Nucleus accumbens (tissue), 56 donors: ENCODE measurements around the gene TMOD3.

Source experiments
- DNase-seq, 56 donors: peaks; one replicate each; lab custom pipeline; 2025; lab: John Stamatoyannopoulos, UW

TMOD3 gene

DNA sequence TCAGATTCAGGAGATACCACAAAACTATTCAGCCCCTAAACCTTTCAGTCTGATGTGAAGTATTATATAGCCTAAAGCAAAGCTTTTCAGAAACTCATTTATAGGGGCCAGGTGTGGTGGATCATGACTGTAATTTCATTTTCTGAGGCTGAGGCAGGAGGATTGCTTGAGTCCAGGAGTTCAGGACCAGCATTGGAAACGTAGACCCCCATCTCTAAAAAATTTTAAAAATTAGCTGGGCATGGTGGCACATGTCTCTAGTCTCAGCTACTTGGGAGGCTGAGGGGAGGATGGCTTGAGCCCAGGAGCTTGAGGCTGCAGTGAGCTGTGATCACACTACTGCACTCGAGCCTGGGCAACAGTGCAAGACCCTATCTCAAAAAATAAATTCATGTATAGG, 60.0 kb downstream of the TMOD3 start:
- DNase-seq = no peak

DNA sequence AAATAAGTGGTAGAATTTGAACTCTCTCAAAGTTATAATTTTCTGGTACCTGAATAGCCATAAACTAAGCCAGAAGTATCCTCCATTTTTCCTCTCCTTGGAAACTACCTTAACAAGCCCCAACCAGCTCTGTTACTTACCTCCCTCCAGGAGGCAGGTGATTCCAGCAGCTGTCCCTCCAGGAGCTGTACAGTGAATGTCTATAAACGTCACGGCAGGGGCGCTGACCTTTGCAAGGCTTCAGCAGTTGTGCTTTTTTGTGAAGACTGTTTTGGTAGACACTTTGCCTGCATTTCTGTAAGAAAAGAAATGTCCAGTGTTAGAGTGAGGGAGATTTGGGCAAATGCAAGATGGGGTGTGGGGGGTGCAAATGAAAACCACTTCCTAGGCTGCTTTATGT, 75.0 kb downstream of the TMOD3 start:
- no peak for DNase-seq

DNA sequence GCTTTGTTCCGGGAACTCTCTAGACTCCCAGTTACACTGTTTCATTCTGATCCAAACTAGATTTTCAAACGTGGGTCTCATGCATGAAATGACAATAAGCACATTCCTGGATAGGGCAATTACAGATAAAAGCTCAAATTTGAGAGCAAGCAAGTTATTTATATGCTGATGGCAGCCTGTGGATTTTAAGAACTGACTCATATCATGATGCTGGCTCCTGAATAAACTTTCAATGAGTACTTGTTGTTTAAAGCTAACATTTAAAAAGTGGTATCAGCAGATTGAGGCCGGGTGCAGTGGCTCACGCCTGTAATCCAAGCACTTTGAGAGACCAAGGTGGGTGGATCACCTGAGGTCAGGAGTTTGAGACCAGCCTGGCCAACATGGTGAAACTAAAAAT, 75.5 kb downstream of the TMOD3 start:
- no peak for DNase-seq

DNA sequence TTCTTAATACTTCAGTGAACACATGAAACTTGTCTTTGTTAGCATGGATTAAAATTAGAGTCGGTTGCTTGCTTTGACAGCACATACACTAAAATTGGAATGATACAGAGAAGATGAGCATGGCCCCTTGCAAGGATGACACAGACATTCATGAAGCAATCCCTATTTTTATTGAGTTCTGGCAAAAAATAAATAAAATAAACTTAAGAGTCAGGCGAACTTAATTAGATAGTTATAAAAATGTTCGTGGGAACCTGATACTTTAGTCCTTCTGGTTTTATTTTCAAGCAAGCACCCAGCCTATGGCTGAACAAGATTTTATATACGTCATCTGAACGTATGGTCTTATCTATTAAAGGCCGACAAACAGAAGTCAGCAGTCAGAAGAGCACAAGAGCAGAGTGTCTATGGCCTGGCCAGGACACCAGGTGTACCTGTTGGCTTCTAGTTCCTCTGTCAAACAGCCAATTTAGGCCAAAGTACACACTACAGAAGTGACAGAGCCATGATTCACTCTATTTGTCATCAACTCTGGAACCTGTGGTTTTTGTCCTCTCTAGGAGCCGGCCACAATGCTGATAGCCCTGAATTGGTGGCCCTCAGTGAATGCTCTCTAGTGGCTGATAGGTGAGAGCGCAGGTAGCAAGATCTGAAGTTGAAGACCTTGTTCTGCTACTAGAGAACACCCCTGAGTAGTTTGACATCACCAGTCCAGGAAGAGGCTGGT, 77.8 kb downstream of the TMOD3 start:
- no peak for DNase-seq

DNA sequence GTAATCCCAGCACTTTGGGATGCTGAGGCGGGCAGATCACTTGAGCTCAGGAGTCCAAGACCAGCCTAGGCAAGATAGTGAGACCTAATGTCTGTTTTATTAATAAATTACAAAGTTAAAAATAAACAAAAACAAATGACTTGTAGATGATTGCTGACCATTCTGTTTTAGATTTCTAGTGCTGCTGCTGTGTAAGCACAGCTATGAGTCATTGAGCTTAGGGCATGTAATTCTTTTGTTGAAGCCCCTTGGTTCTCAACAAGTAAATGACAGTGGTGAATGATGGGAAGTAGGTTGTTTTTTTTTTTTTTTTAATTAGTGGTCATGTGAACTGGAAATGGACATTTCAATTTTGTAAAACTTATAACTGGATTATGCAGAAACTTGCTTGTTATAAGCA, 78.9 kb downstream of the TMOD3 start:
- no peak for DNase-seq

DNA sequence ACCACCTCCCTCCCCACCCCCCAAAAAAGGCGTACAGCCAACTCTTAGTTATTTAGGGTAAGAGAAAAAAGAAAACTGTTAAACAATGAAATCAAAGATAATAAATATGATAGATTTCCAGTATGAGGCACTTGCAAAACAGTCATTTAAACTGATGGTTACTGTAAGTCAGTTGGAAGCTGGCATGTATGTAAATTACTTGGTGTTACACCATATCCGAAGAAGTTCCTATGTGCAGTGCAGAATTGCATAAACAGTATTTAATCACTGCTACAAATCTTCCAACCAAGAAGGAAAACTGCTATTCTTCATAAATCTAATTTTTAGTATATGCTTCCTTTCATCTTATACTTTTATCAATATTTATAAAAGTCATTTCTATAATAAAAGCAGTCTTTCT, 80.1 kb downstream of the TMOD3 start:
- no peak for DNase-seq

DNA sequence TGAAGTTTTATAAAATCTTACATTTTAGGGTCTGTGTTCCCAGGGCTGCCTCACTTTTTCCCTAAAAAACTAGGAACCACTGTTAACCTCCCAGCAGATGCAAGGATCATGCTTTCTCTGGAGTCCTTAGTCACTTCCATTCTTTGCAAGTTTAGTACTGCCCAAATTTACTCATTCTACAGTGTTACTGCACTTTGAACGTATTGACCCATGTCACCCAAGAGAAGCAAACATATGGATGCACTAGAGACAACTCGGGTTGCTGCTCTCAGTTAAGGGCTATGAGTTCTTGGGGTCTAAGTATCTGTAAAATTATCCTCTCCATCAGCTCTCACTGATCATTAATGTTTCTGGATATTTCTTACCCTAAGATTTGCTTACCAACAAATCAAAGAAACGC, 83.1 kb downstream of the TMOD3 start:
- DNase-seq = no peak

DNA sequence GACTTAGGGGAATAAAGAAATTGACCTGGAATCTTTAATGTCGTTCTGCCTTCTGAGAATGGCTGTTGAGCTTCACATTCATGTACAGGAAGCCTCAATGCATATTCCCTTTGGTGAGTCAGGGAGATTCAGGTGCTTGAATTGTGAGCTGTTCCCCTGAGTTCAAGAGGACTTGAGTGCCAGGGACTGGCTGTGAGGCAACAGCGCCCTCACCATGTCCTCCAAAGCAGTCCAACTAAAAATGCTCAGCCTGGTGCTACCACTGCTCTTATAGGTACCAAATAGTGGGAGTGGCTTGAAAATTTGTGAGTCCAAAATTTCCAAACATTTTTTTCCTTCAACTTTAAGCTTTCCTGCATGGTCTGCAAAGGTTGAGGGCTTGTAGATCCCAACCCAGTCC, 88.0 kb downstream of the TMOD3 start:
- DNase-seq = no peak

DNA sequence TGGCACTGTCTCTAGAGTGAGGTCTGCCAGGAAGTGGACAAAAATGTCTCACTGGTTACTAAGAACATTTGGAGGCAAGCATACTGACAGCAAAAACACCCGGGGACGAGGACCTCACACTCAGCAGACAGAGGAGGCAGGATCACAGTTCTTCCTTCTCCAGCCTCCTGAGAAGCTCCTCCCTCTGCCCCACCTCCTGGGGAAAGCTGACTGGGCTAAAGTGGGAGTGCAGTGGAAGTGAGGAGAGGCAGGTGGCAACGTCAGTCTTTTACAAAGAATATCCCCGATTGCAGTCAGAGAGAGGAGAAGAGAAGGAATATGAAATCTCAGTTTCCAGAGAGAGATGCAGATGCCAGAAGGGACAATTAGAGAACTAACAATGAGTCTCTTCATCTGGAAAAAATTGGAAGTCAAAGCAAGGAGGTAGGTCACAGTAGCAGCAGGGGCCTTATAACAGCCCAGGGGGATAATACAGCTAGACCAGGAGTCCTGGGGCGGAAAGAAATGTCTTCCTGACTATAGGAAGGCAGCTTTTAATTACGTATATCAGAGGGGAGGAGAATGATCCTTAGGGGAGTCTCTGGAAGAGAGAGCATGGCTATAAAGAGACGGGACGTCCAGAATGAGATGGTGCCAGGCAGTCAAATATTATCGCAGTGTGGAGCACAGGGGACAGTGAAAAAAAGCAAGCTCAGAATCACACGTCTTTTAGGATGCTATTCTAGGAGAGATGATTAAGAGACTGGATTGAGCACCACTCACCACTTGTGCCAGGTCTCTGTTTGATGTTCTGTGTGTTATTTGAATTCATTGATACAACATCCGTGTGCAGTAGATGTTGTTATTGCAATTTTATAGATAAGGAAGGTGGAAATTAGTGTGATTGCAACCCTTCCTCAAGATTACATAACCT, 95.0 kb downstream of the TMOD3 start:
- DNase-seq = peak in 38 of 56 donors; percentile 1 to 77 (median 34)

DNA sequence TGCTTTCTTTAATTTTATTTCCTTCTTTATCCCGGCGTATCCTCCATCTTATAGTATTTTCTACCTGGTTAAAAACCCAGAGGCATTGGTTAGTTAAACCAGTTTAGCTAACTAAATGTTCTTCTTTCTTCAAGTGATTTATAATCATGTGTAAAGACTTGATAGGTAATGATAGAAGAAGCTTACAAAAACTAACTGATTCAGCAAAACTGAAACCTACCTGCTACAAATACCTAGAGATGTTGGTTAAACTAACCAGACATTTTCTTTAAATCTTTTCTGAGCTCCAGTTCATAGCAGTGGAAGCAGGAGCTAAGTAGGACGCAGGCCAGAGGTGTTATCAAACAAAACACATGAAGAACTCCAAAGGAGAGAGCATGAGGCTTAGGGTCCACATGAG, 97.4 kb downstream of the TMOD3 start:
- DNase-seq = no peak

DNA sequence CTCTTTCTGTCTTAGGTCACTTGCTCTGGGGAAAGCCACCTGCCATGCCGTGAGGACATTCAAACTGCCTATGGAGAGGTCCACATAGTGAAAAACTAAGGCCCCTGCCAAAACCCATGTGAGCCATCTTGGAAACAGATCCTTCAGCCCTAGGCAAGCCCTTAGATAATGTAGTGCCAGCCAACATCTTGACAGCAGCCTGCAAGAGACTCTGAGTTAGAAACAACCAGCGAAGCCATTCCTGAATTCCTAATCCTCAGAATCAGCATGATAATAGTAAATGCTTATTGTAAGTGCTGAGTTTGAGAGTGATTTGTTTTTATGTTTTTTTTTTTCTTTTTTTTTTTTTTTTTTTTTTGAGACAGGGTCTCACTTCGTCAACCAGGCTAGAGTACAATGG, 101.6 kb downstream of the TMOD3 start:
- DNase-seq = no peak

DNA sequence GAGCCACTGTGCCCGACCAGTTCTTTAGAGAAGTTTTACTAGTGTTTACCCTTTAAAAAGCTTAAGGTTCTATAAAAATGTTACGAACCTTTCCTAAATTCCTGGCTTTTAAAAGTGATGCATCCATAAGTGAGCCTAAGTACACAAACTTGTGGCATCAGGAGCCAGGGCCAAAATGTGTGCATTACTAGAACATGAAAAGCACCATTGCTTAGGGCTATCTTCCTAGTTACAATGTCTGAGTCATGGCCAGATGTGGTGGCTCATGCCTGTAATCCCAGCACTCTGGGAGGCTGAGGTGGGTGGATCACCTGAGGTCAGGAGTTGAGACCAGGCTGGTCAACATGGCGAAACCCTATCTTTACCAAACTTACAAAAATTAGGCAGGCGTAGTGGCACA, 102.2 kb downstream of the TMOD3 start:
- DNase-seq = no peak

DNA sequence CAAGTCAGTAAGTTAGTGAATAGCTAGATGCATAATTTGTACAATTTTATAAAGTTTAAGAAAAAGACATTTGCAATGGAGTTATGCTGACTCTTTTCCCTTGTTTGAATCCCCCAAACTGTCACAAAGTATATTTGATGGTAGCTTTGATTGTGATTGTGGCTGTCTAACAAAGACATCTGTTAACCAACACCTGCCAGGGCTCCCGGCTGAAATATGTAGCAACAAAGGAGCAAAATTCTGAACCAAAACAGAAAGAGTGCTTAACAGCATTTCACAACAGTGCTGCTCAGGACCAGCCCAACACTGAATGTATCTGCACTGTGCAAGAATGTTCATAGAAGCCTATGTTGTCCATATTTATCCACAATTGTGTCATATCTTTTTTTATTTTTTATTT, 102.7 kb downstream of the TMOD3 start:
- DNase-seq = no peak

DNA sequence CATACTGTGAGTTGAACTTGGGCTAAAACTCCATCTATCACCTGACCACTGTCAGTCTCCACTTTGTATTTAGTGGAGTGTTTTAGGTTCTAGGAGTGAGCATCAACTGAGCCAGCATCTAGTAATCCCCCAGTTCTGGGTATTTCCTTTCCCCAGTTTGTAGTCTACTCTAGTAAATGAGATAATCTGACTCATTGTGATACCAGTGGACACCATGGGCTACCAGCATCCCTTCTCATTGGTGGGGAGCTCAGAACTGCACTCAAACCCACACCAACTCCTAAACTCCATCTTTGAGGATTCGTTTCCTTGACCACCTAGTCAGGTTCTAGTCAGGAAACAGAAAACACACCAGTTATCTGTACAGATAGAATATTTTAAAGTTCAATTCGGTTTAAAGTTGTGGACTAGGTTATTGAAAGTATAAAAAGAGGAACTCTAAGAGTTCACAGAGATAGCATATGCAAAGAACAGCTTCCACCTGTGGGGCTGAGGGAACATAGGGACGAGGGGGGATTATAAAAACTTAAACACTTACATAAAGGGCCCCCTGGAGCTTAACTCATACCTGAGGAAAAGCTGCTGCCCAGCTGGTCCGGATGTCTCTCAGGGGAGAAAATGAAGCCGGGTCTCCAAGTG, 106.1 kb downstream of the TMOD3 start:
- DNase-seq = no peak

DNA sequence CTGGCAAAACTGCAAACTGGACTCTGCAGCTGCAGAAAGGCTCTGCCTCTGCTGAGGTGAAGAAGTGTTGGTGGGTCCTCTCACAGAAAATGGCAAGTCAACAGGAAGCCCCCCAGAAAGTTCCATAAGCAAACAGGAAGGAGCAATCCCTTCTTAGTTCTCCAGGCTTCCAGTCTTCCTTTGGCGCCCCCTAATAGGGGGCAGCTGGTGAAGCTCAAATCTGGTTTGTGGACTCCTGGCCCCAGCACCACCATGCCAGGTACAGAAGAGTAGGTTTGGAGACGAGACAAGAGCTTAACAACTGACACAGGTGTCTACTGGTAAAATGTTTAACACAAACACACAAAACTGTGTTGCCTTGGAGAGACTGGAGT, 106.6 kb downstream of the TMOD3 start:
- no peak for DNase-seq

DNA sequence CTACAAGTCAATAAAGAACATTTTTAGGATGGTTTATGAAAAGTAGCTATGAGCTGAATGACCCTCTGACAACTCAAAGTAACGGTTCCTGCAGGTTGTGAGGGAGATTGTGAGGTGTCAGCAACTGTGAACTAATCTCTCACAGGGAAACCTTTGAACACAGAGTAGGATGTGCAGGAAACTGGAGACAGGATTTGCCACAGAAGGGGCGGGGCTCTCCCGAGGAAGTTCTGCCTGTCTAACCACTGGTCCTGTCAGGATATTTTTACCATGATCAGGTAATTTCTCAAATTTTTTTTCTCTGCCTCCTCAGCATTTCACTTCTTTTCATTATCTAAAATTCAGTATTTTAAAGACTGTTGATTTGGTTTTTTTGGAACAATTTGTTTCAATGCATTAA, 108.8 kb downstream of the TMOD3 start:
- DNase-seq = no peak

DNA sequence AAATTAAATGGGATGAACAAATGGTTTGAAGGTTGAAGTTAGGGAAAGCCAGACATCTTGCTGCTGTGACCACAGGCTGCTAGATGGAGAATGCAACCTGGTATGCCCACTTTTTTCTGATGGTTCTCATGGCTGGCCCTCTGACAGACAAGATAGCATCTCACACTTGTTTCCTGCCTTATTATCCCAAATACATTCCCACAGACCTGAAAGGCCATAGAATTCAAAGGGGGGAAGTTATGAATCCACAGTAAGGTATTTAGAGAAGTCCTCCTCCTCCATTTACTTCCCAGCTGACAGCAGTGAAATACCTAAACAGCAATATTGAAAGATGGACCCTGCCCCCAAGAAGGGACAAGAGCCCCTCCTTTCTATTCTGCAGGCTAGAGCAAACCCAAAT, 109.8 kb downstream of the TMOD3 start:
- no peak for DNase-seq

DNA sequence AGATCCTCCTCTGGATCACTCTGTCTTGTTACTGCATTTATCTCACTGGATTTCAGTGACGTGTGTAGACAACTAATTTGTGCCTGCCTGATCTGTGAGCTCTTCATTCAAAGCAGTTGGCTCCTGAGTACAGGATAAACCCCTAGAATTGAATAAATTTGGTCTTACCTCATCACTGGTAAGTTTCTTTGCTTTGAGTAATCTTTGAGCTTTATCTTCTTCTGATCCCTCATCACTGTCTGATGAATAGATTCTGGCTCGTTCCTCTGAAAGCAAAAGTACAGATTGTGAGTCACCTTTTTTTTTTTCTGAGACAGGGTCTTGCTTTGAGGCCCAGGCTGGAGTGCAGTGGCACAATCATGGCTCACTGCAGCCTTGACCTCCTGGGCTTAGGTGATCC, 117.7 kb downstream of the TMOD3 start:
- no peak for DNase-seq

DNA sequence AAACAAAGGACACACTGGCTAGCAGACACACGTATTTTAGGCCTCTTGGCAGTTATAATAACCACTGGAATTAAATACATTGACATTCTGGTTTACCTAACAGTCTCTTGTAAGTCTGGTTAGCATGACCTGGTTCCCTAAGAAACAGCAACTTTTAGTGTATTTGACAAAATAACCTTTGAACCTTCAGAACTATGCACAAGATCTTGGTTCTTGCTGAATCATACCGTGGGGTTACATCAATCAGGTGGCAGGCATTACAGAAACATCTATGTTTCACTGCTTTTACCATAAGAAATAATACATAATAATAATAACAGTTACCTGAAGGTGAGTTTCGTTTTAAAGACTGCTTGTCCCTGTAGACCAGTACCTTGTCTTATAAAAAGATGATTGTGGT, 123.4 kb downstream of the TMOD3 start:
- DNase-seq = no peak

DNA sequence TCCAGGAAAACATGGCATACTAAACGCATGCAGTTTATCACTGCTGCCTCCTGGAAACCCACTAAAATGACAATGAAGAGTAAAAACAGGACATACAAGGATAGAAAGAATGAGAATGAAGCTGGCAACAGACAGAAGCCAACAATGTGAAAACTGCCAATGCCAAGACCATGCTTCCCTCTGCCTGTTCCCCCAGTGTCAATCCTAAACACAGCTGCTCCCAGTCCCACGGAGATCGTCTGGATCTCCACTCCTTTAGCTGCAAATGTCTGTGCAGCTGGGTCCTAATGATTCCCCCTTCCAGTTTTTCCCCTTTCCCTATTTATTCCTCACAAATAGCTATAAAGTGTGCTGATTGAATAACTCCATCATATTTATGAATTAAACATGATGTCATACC, 126.1 kb downstream of the TMOD3 start:
- no peak for DNase-seq
